K562 (cell line): ENCODE data around the gene CAPS. TPM values are rescaled to one million over a fixed set of nuclear protein-coding genes. Genes with fewer than 3 reads are reported as not detected.

ENCODE experiments used
- ATAC-seq: fragments of 200-7000 bp; cut with Tn5 transposase; 3 replicates; pipeline ENCODE4 v1.9.1; 2020; ENCODE audit warnings: moderate library complexity
- BruUV-seq: library from RNA; stranded (reverse); fragments of 400-500 nt; replicated peaks from 2 replicates; lab custom pipeline; 2021; lab: Mats Ljungman, UMichigan
- CTCF ChIA-PET: fragments of 300-600 bp; formaldehyde crosslinking; extraction: SDS; loops from one replicate; lab custom pipeline; 2021; ENCODE audit warnings: low intra/inter-chr PET ratio; lab: Yijun Ruan, JAX
- POLR2A ChIA-PET: fragments of 300-600, 350-650 bp; sonication (Branson Sonifier 250); formaldehyde crosslinking; extraction: SDS; loops from one replicate; lab custom pipeline; 2021; ENCODE audit warnings: antibody characterized with exemption, inconsistent platforms; lab: Yijun Ruan, JAX
- DNase-seq, 4 experiments: peaks; one replicate each; pipeline versions ENCODE4 v3.0.0 to v3.0.0-alpha.2; 2011 to 2018; ENCODE audit warnings: low spot score in 3 of 4, mixed read lengths in 3 of 4; ENCODE audit errors: extremely low read depth in 1 of 4
- FAIRE-seq: peaks from 2 replicates; lab custom pipeline; 2011; peaks lifted over from hg19 to GRCh38; lab: Jason Lieb, UNC
- H2AFZ ChIP-seq: 2 replicates; pipeline ENCODE4 v1.6.0; 2011; ENCODE audit warnings: low read depth, low read length, control low read depth, inconsistent platforms
- H3K27ac ChIP-seq: fragments of 200-600 bp; 3 replicates; pipeline ENCODE4 v1.8.0; 2011; ENCODE audit warnings: low read depth, mild to moderate bottlenecking, control low read depth, inconsistent platforms, low read length, moderate library complexity, mixed read lengths; ENCODE audit errors: extremely low read depth
- H3K27me3 ChIP-seq, 2 experiments: fragments of 300-600 bp in 1 of 2; 2 replicates in 1 of 2; 3 replicates in 1 of 2; pipeline versions ENCODE4 v1.6.0 to v1.8.0; 2011; ENCODE audit warnings: inconsistent platforms in 2 of 2, low read length in 2 of 2, mild to moderate bottlenecking in 1 of 2, mixed read lengths in 1 of 2, moderate library complexity in 1 of 2; ENCODE audit not compliant: control insufficient read depth in 2 of 2, insufficient read depth in 2 of 2
- H3K36me3 ChIP-seq: fragments of 300-600 bp; 3 replicates; pipeline ENCODE4 v1.8.0; 2011; ENCODE audit warnings: mild to moderate bottlenecking, low read length, inconsistent platforms; ENCODE audit not compliant: control insufficient read depth, insufficient read depth
- H3K4me1 ChIP-seq, 2 experiments: fragments of 200-600 bp in 1 of 2; replicated peaks in 1 of 2; 2 replicates in 1 of 2; 3 replicates in 1 of 2; pipeline versions ENCODE4 v1.5.1 to v1.8.0; 2011; ENCODE audit warnings: inconsistent platforms in 2 of 2, low read length in 2 of 2, mild to moderate bottlenecking in 1 of 2, mixed read lengths in 1 of 2, moderate library complexity in 1 of 2; ENCODE audit not compliant: control insufficient read depth in 2 of 2, insufficient read depth in 2 of 2
- H3K4me2 ChIP-seq: 2 replicates; pipeline ENCODE4 v1.6.1; 2011; ENCODE audit warnings: low read length, control low read depth, inconsistent platforms, mixed read lengths; ENCODE audit not compliant: insufficient read depth
- H3K4me3 ChIP-seq: fragments of 200-600 bp; sonication (generic), shearing (Covaris generic); 2 replicates; pipeline ENCODE4 v1.5.1; 2016; ENCODE audit warnings: control low read depth, inconsistent platforms
- H3K79me2 ChIP-seq: fragments of 200-600 bp; 3 replicates; pipeline ENCODE4 v1.8.0; 2011; ENCODE audit warnings: low read length, inconsistent platforms; ENCODE audit not compliant: control insufficient read depth, insufficient read depth
- H3K9ac ChIP-seq, 2 experiments: 2 replicates each; pipeline versions ENCODE4 v1.6.0 to v1.6.1; 2011; ENCODE audit warnings: low read depth in 2 of 2, low read length in 2 of 2, control low read depth in 1 of 2, inconsistent platforms in 1 of 2, mild to moderate bottlenecking in 1 of 2, mixed read lengths in 1 of 2; ENCODE audit not compliant: insufficient read depth in 1 of 2
- H3K9me1 ChIP-seq: one replicate; pipeline ENCODE4 v1.6.0; 2011; ENCODE audit warnings: inconsistent platforms, mild to moderate bottlenecking, low read length, moderate library complexity; ENCODE audit not compliant: control insufficient read depth, insufficient read depth
- H3K9me3 ChIP-seq: replicated peaks from 2 replicates; pipeline ENCODE4 v1.5.1; 2011; ENCODE audit warnings: low read depth, low read length, inconsistent platforms; ENCODE audit not compliant: control insufficient read depth, insufficient read depth
- H4K20me1 ChIP-seq: replicated peaks from 2 replicates; pipeline ENCODE4 v1.6.1; 2011; ENCODE audit warnings: low read length, inconsistent platforms, mixed read lengths; ENCODE audit not compliant: control insufficient read depth, insufficient read depth
- CEBPG ChIP-seq, 3 experiments: fragments of 200-800 bp in 1 of 3; sonication (Bioruptor generic) in 1 of 3; sonication (generic) in 1 of 3; formaldehyde crosslinking in 1 of 3; IDR thresholded peaks in 2 of 3; conservative IDR thresholded peaks in 1 of 3; 2 replicates each; pipeline versions ENCODE4 v1.6.1 to v1.8.0; 2016 to 2022; ENCODE audit warnings: missing compliant biosample characterization in 2 of 3, missing genetic modification characterization in 2 of 3, mild to moderate bottlenecking in 1 of 3, missing genetic modification reagents in 1 of 3
- POLR2G ChIP-seq: fragments of 200-400 bp; formaldehyde crosslinking; IDR thresholded peaks from 2 replicates; pipeline ENCODE4 v1.6.1; 2017; ENCODE audit warnings: low read depth, mild to moderate bottlenecking, antibody characterized with exemption, low read length, moderate library complexity
- WGBS: fragments of 100-300 bp; shearing (Covaris generic); methylation state at CpG from one replicate; pipeline ENCODE4 v1.1.6; 2016; ENCODE audit warnings: low coverage, mixed read lengths; ENCODE audit not compliant: insufficient coverage; ENCODE audit errors: missing lambda C conversion rate; 5-methylcytosine and 5-hydroxymethylcytosine counted together
- in situ Hi-C: fragments of 300-500 bp; cut with MboI; formaldehyde crosslinking; loops from 4 replicates; pipeline ENCODE4 v1.15.0; 2018; ENCODE audit warnings: inconsistent platforms, mixed read lengths
- intact Hi-C: fragments of 100-400 bp; cut with micrococcal nuclease; formaldehyde crosslinking; loops from 2 replicates; pipeline ENCODE4 v1.14.2; 2022
- polyA plus RNA-seq, 8 experiments: library from polyadenylated mRNA; depleted of rRNA in 4 of 8; stranded (reverse) in 5 of 8; unstranded in 3 of 8; fragments of >200 nt; fragmentation: Nextera tagmentation in 2 of 8; fragmentation: Illumina TruSeq in 1 of 8; extraction: Ambion mirVana in 2 of 8; extraction: Trizol in 1 of 8; gene quantifications; 2 replicates each; pipeline versions ENCODE4 v1.2.1 to v1.2.3, GENCODE V29; 2011 to 2014; ENCODE audit warnings: inconsistent platforms in 1 of 8, missing spikeins in 1 of 8
- total RNA-seq, 7 experiments: library from RNA; depleted of rRNA in 6 of 7; stranded (reverse); fragments of >200 nt in 6 of 7; fragmentation: Illumina TruSeq in 2 of 7; extraction: Trizol in 2 of 7; gene quantifications; 2 replicates each; pipeline versions ENCODE4 v1.2.1 to v1.2.3, GENCODE V29; 2011 to 2021; ENCODE audit warnings: low replicate concordance in 1 of 7

Gene CAPS
- total and polyA plus RNA-seq, 9 of the 15 experiments (the other 6 are each of a cell fraction or from before 2014, with no cell fraction given) = 0.15 to 4.0 (median 0.91) TPM

DNA sequence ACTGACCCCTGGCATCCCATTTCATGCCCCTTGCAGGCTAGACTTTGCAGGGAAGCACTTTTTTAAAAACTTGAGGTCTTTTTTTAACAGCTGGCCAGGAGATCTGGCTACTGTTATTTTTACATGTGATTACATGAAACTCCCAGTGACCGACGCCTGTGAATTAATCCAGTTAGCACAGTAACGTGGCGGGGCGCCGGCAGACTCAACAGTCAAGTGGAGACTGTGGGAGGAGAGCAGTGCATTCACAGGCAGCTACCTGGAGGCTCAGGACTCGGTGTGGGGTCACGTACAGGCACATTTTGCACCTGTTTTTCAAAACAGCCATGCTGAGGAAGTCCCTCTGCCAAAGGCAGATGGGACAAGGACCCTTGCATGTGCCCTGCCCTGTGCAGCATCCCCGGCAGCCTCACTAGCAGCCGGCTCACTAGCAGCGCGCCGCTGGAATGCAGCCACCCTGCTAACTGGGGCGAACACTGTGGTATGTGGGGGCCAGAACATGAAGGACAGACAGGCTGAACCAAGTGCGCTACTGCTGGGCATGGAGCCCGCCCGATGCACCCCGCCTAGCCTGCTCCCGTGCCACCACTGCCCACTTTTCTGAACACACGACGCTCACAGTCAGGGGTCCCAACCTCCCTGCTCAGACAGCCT, 18.7 kb downstream of the CAPS start:
- DNase-seq (no peak), FAIRE-seq (no peak), ATAC-seq (no peak)
- TF ChIP-seq POLR2G (peak; percentile 37; the same call in 1 of the 2 replicates), CEBPG (CRISPR knock-in tag; IDR thresholded peaks at IDR 0.05) (no peak), CEBPG (tag; conservative IDR thresholded peaks at IDR 0.05 in 1 of 2, IDR thresholded peaks at IDR 0.05 in 1 of 2) (no peak)
- POLR2A ChIA-PET = interaction anchor here (1.8 kb wide), 1 partner anchor 9 kb away, joined by 3 read pairs; no protein-coding TSS in a partner anchor
- Histone ChIP-seq H3K9me1 (peaks cover 2% of the 10 kb centered on the region), H3K9me3 (no peaks in the 10 kb centered on the region), H4K20me1 (peaks cover 3% of the 10 kb centered on the region; the same call in 1 of the 2 replicates), H3K36me3 (peaks cover 97% of the 10 kb centered on the region; the same call in 2 of the 3 replicates), H3K4me3 (no peak overlapping the region), H3K79me2 (peaks cover 5% of the 10 kb centered on the region; the same call in 1 of the 3 replicates), H3K27me3 (no peaks in the 10 kb centered on the region), H2AFZ (no peak overlapping the region), H3K27ac (no peak overlapping the region), H3K9ac (peak overlapping the region in 1 of 2 experiments; percentile 10; a peak in 1 of 4 replicates), H3K4me1 (peaks cover 0 to 15% of the 10 kb centered on the region in 2 experiments; a peak in 1 of 5 replicates), H3K4me2 (no peak overlapping the region)
- CTCF ChIA-PET = no interaction called here
- no TSS peak for BruUV-seq
- whole genome bisulfite sequencing = 95% methylated on average over 14 of the region's 21 CpGs
- in situ Hi-C loops = no loop called here
- intact Hi-C loops = no loop called here
